WTC11 (cell line): ENCODE measurements around the gene COL2A1.

Experiments
- CREB1 ChIP-seq: sonication (generic); formaldehyde crosslinking; IDR thresholded peaks from 2 replicates; pipeline ENCODE4 v1.8.0; 2023; ENCODE audit warnings: mild to moderate bottlenecking, missing genetic modification reagents
- CTCF ChIP-seq: fragments of 200-600 bp; IDR thresholded peaks from 2 replicates; pipeline ENCODE4 v1.8.0; 2022; ENCODE audit warnings: antibody characterized with exemption
- IRF2 ChIP-seq: sonication (generic); formaldehyde crosslinking; IDR thresholded peaks from 2 replicates; pipeline ENCODE4 v1.8.0; 2022; ENCODE audit warnings: low read depth, missing genetic modification reagents, borderline replicate concordance
- NFYB ChIP-seq: sonication (generic); formaldehyde crosslinking; conservative IDR thresholded peaks from 2 replicates; pipeline ENCODE4 v1.8.0; 2022; ENCODE audit warnings: low read depth, missing genetic modification reagents
- NR3C1 ChIP-seq: sonication (generic); formaldehyde crosslinking; conservative IDR thresholded peaks from 2 replicates; pipeline ENCODE4 v1.8.1; 2023; ENCODE audit warnings: low read depth, mild to moderate bottlenecking, missing genetic modification reagents
- SMAD3 ChIP-seq: sonication (generic); formaldehyde crosslinking; IDR thresholded peaks from 2 replicates; pipeline ENCODE4 v1.8.0; 2022; ENCODE audit warnings: missing genetic modification reagents, mild to moderate bottlenecking, borderline replicate concordance
- SP1 ChIP-seq: sonication (generic); formaldehyde crosslinking; conservative IDR thresholded peaks from 2 replicates; pipeline ENCODE4 v1.8.1; 2022; ENCODE audit warnings: missing genetic modification reagents
- STAT6 ChIP-seq: sonication (generic); formaldehyde crosslinking; conservative IDR thresholded peaks from 2 replicates; pipeline ENCODE4 v1.8.1; 2023; ENCODE audit warnings: mild to moderate bottlenecking, low read depth, missing genetic modification reagents, moderate library complexity
- TP53 ChIP-seq: sonication (generic); formaldehyde crosslinking; IDR thresholded peaks from 2 replicates; pipeline ENCODE4 v1.8.1; 2023; ENCODE audit warnings: mild to moderate bottlenecking, missing genetic modification reagents
- ZNF121 ChIP-seq: sonication (generic); formaldehyde crosslinking; IDR thresholded peaks from 2 replicates; pipeline ENCODE4 v1.8.0; 2023; ENCODE audit warnings: missing genetic modification reagents
- TF ChIP-seq, protein P1 (sequence below): fragments of 250-450 bp; sonication (Bioruptor Pico); IDR thresholded peaks from 2 replicates; pipeline ENCODE4 v1.9.0; 2021; ENCODE audit warnings: mild to moderate bottlenecking
- TF ChIP-seq, protein P2 (sequence below): sonication (generic); formaldehyde crosslinking; IDR thresholded peaks from 2 replicates; pipeline ENCODE4 v1.8.0; 2022; ENCODE audit warnings: mild to moderate bottlenecking, missing genetic modification reagents

DNA sequence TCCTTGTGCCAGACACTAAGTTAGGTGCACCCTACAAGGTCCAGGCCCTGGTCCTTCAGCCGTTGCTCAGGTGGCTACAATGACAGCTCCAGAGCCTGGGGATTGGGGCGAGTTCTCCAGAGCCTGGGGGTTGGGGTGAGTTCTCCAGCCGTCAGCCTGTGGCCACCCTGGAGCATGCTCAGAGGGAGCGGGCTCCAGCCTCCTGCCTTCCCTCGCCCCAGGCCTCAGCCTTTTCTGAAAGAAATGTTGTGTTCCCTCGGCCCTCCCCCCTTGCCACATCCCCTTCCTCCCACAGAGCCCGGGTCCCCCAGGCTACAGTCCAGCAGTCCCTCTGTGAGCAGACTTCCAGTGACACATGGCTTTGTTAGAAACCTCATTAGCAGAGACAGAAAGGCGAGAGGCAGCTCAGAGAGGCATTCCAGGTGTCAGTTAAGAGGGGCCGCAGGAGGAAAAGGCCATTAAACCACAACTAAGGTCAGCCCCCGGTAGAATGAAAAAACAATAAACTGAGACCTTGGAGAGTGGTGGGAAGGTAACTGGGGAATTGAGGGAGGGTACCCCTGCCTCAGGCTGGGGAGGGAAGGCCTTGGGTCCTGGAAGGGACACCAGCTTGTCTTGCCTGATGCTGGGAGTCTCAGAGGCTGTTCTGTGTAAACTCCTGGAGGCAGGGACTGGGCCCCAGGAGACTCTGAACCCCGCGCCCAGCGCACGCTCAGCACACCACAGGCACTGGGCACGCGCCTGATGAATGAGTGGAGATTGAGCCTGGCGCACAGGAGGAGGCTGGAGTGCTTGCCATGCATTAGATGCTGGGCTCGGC lies 23.1 kb upstream of the COL2A1 start:
- TF ChIP-seq CTCF: no peak
- no peak for TF ChIP-seq ZNF121 (CRISPR knock-in tag)
- no peak for TF ChIP-seq SP1 (CRISPR knock-in tag)
- TF ChIP-seq SMAD3 (CRISPR knock-in tag): no peak
- TF ChIP-seq, protein P1, sequence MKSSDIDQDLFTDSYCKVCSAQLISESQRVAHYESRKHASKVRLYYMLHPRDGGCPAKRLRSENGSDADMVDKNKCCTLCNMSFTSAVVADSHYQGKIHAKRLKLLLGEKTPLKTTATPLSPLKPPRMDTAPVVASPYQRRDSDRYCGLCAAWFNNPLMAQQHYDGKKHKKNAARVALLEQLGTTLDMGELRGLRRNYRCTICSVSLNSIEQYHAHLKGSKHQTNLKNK (CRISPR knock-in tag): no peak
- no peak for TF ChIP-seq TP53 (CRISPR knock-in tag)
- no peak for TF ChIP-seq STAT6 (CRISPR knock-in tag)
- TF ChIP-seq CREB1 (CRISPR knock-in tag): no peak
- TF ChIP-seq, protein P2, sequence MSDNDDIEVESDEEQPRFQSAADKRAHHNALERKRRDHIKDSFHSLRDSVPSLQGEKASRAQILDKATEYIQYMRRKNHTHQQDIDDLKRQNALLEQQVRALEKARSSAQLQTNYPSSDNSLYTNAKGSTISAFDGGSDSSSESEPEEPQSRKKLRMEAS (CRISPR knock-in tag): no peak
- no peak for TF ChIP-seq NFYB (CRISPR knock-in tag)
- TF ChIP-seq IRF2: no peak
- no peak for TF ChIP-seq NR3C1
